Measurements from ENCODE around the gene OGA.

Gene OGA

DNA sequence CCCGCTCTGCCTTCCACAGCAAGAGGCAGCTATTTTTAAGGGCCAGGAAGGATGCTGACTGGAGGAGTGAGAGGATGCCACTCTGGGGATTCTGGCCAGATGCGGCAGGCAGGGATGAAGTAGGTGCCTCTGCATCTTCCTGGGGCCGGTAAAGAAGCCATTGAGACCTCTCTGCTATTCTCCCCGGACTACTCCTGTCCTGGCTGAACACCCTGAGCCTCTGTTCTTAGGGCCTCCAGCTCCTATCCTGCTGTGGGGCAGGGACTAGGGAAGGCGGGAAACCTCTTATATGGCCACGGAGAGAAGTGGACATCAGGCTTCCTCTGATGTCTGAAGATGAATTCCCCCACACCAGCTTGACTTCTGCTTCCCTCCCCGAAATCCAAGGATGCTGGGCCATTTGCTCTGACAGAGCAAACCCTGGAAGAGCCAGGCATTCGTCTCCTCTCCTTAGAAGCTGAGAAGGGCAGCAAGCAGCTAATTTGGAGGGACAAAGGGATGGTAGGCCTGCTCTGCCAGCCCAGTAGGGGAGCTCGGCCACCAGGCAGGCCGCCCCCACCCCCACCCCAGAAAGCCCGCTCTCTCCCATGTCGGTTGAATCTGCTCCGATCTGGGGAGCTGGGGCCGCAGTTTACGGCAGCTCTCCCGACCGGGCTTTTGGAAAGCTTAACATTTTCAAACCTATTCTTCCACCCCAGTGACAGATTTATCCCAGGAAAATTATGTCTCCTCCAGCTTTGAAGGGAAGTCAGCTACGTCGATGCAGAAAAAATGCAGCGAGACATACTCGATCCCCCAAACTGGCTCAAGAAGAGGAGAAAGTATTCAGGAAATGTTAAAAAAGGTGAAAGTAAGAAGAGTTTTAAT lies 45.1 kb downstream of the OGA start:
- no peak overlapping the region for H3K4me3 ChIP-seq (ENCODE audit: low read depth, low read length)
- CTCF ChIA-PET: interaction anchor here (0.7 to 5.5 kb wide), 9 partner anchors 9 to 611 kb away, joined by 3 to 54 read pairs (median 5); partner anchors contain the start of gene NPM3
- POLR2A ChIA-PET: interaction anchor here (0.6 to 0.7 kb wide), 2 partner anchors 199 to 237 kb away, joined by 4 to 6 read pairs; no protein-coding TSS in a partner anchor
- TF ChIP-seq CTCF (IDR thresholded peaks at IDR 0.05; ENCODE audit: insufficient read depth, low read length, missing control alignments): no peak
- DNase-seq (ENCODE audit: low read depth, low spot score): no peak

DNA sequence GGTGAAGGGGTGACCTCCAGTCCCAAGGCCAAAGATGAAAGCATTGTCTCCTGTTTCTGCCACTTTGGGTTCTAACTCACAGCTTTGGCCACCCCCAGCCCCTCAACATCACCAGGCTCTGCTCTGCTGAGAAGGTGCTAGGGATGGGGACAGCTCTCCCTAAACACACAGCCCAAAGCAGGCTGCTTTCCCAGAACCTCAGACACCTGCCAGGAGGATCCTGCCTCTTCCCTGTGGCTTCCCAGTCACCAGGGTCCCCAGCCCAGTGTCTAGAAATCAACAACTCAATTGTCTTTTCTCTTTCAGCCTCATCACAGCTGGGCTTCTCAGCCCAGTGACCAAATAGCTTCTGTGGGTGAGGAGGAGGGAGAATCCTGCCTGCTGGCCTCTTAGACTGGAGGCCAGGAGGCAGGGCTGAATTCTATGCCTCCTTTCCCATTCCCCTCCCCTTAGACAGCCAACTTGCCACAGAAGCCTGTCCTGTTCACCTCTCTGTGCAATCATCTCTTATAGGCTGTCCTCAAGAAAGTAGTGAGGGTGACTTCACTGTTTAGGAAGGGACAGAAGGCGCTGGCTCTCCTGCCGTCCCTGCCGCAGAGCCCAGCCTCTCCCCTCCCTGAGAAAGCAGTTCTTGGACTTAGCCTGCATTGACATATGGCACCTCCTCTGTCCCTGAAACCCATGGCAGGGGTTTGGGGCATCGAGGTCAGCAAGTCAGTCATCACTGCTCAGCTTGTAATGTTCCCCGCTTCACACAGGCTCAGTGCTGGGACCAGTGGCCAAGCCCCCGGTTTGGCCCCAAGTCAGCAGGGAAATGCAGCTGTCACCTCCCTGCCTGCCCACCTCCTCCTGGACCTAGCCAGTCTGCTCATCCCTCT lies 46.0 kb downstream of the OGA start:
- DNase-seq (ENCODE audit: low read depth, low spot score): no peak
- no peak for TF ChIP-seq CTCF (IDR thresholded peaks at IDR 0.05; ENCODE audit: insufficient read depth, low read length, missing control alignments)
- ChIA-PET POLR2A (no interaction called here), CTCF (interaction anchor here (1.3 to 5.5 kb wide), 7 partner anchors 10 to 558 kb away, joined by 3 to 54 read pairs (median 6); partner anchors contain the start of gene NPM3)
- H3K4me3 ChIP-seq (ENCODE audit: low read depth, low read length): no peak overlapping the region

DNA sequence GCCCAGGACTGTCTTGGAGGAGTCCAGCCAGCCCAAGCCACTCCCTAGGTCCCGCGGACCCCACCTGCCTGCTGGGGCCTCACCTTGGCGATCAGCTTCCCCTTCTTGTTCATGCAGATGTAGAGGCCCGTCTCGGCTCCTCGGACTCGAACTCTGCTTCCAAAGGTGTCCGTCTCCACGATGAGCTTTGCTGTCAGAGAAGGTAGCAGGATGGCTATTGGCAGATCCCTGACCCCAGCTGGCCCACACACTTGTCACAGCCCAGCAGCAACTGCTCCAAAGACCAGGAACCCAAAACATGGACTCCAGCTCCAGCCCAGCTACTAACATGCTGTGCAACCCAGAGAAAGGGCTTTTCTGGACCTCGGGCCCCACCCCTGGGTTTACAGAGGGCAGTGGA lies 46.9 kb downstream of the OGA start:
- DNase-seq (ENCODE audit: low read depth, low spot score): no peak
- CTCF ChIA-PET: interaction anchor here (0.9 to 5.5 kb wide), 8 partner anchors 11 to 629 kb away, joined by 3 to 54 read pairs (median 4); partner anchors contain the start of gene NPM3
- POLR2A ChIA-PET: no interaction called here
- no peak overlapping the region for H3K4me3 ChIP-seq (ENCODE audit: low read depth, low read length)
- no peak for TF ChIP-seq CTCF (IDR thresholded peaks at IDR 0.05; ENCODE audit: insufficient read depth, low read length, missing control alignments)

- DNase-seq (ENCODE audit: low read depth, low spot score): no peak
- ChIA-PET CTCF (interaction anchor here (0.9 to 5.5 kb wide), 8 partner anchors 10 to 628 kb away, joined by 3 to 54 read pairs (median 4); partner anchors contain the start of gene NPM3), POLR2A (no interaction called here)
- no peak for TF ChIP-seq CTCF (IDR thresholded peaks at IDR 0.05; ENCODE audit: insufficient read depth, low read length, missing control alignments)
- no peak overlapping the region for H3K4me3 ChIP-seq (ENCODE audit: low read depth, low read length)
Measured at GRCh38 chr10:101770331-101771215, 47.7 kb downstream of the OGA start.

- DNase-seq (ENCODE audit: low read depth, low spot score): no peak
- CTCF ChIA-PET: interaction anchor here (0.8 to 3.4 kb wide), 4 partner anchors 11 to 555 kb away, joined by 3 to 26 read pairs (median 6); no protein-coding TSS in a partner anchor
- TF ChIP-seq CTCF (IDR thresholded peaks at IDR 0.05; ENCODE audit: insufficient read depth, low read length, missing control alignments): no peak
- POLR2A ChIA-PET: no interaction called here
- H3K4me3 ChIP-seq (ENCODE audit: low read depth, low read length): no peak overlapping the region
Measured at GRCh38 chr10:101769541-101770180, 48.6 kb downstream of the OGA start.
